ENCODE measurements around the gene SLMAP.
"Not testable (repeated sequence)": the region's sequence is repeated elsewhere in the genome, so short reads cannot be mapped to it uniquely, and the experiment has no call there.

The SLMAP gene

GRCh38 chr3:57837686-57838085, 81.6 kb downstream of the SLMAP start:
- no peak for DNase-seq

- no peak for DNase-seq
These were observed 82.5 kb downstream of the SLMAP start for GRCh38 chr3:57838627-57839026.

GRCh38 chr3:57840473-57840872, 84.4 kb downstream of the SLMAP start:
- DNase-seq = no peak

DNA sequence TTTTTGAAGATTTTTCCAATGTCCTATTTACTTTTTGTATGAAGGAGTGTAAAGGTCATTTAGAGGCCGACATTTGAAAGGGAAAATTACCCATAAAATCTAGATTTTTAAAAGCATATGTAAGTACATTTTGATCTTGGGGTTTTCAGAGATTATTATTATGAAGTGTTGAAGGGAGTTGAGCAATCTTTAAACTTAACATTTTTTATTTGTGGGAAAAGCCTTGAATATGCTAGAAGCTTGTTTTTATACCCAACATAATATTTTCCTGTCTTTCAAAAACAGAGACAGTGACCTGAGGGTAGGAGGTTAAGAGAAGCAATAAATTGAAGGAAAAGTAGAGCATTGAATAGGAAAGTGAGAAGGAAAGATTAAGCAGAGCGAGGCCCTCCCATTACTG, 85.7 kb downstream of the SLMAP start:
- no peak for DNase-seq

DNA sequence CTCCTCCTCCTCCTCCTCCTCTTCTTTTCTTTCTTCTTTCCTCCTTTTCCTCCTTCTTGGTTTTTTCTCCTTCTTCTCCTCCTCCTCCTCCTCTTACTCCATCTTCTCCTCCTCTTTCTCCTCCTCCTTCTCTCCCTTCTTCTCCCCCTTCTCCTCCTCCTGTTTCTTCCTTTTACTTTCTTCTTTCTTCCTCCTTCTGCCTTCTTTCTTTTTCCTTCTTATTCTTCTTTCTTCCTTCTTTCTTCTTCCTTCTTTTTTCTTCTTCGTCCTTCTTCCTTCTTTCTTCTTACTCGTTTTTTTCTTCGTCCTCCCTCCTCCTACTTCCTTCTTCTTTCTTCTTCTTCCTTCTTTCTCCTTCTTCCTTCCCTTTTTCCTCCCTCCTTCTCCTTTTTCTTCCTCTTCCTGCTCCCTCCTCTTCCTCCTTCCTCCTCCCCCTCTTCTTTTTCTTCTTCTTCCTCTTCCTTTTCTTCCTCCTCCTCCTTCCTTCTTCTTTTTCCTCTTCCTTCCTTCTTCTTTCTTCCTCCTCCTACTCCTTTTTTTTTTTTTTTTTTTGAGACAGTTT, 92.1 kb downstream of the SLMAP start:
- no peak for DNase-seq

- DNase-seq = no peak
These were observed 95.2 kb downstream of the SLMAP start for GRCh38 chr3:57851304-57851703.

DNA sequence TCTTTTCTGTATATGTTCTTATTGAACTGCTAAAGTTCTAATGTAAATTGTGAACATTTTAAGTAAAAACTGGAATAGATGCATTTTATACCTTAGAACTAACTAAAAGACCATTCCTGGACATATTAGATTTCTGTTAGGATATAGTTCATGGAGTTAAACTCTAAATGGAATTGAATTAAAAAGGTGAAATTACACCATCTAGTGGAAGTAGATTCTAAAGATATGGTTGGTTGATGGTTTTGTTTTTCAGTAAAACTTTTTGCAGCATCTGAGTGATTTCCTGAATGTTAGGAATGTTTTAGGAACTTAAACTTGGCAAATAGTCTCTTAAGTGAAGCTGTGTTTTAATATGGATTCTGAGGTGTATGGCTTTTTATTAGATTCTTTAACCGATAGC, 96.8 kb downstream of the SLMAP start:
- DNase-seq = no peak

DNA sequence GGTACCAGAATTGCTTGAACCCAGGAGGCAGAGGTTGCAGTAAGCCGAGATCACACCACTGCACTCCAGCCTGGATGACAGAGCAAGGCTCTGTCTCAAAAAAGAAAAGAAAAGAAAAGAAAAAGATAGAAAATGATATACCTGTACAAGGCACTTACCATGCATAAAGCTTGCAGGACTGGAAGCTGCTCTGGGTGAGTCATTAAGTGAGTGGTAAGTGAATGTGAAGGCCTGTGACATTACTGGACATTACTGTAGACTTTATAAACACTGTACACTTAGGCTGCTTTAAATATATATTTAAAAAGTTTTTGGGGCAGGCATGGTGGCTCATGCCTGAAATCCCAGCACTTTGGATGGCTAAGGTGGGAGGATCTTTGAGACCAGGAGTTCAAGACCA, 99.2 kb downstream of the SLMAP start:
- DNase-seq = no peak

DNA sequence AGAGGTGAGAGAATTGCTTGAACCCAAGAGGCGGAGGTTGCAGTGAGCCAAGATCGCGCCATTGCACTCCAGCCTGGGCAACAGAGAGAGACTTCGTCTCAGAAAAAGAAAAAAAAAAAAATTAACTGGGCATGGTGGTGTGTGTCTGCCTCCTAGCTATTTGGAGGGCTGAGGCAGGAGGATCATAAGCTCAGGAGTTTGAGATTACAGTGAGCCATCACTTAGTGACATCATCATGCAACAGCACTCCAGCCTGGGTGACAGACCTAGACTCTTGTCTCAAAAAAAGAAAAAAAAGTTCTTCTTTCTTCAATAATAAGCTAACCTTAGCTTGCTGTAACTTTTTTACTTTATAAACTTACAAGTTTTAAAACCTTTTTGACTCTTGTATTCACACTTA, 99.8 kb downstream of the SLMAP start:
- DNase-seq = no peak

- DNase-seq = no peak
These were observed 100.6 kb downstream of the SLMAP start for GRCh38 chr3:57856675-57857074.

- no peak for DNase-seq
These were observed 106.8 kb downstream of the SLMAP start for GRCh38 chr3:57862894-57863293.

DNA sequence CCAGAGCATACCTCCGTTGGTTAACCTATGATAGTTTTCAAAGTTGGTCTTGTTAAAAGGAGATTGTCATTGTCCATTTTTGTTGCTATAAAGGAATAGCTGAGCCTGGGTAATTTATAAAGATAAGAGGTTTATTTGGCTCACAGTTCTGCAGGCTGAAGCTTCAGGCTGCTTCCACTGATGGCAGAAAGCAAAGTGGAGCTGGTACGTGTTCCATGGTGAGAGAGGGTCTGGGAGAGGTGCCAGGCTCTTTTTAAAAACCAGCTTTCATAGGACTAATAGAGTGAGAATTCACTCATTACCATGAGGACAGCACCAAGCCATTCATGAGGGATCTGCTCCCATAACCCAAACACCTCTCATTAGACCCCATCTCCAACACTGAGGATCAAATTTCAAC, 107.3 kb downstream of the SLMAP start:
- DNase-seq = no peak

DNA sequence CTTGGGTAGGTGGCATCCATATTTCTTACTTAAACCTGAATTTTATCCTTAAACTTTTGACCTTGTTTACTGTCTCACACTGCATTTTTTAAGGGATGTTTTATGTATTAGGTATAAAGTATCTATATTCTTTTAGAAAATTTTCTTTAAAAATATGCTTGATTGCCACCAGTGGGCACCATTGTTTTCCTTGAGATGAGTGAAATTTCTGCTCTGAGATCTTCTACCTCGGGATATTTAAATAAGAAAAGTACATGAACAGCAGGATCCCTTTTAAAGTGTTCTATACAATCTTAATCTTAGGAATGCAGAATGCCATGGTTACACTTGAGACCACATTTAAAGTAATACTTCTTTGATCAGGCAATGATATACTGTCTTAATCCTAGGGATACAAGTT, 108.7 kb downstream of the SLMAP start:
- DNase-seq = no peak

GRCh38 chr3:57869110-57869509, 113.0 kb downstream of the SLMAP start:
- DNase-seq = not testable (repeated sequence)

- DNase-seq = no peak
These were observed 116.5 kb downstream of the SLMAP start for GRCh38 chr3:57872606-57873005.

DNA sequence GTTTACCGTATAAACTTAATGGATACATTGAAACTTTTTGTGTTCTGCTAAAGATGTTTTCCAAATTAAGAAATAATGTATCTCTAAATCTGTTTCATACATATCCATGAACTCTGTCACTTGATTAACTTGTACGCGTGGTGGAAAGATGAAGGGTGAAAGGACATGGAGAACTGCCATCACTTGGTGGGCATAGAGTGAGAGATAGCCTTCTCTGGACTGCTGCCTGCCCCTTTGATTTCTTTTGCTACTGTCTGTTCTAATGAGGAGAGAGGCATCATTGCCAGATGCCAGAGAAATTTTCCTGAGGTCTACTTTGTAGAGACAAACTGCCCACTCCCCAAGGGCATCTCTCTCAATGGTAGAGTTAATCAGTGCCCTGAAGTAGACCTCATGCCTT, 120.5 kb downstream of the SLMAP start:
- no peak for DNase-seq

DNA sequence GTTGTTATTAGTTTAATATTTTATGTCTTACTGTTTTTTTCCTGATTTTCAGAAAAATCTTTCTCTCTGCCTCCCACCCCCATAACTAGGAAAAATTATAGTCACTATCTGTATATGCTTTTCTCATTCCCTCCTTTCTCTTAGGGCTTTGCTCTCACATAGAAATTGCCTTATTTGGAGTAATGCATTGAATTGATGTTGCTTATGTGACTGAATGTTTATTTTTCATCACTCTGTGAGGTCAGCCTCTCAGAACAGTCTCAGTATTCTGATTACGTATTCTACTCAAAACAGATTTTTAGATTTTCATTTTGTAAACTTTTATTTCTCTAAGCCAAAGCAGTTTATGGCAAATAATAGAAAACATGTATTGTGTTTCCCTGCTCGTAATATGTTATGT, 121.0 kb downstream of the SLMAP start:
- no peak for DNase-seq

GRCh38 chr3:57884436-57884835, 128.3 kb downstream of the SLMAP start:
- DNase-seq = not testable (repeated sequence)

- DNase-seq = no peak
These were observed 133.7 kb downstream of the SLMAP start for GRCh38 chr3:57889807-57890206.

DNA sequence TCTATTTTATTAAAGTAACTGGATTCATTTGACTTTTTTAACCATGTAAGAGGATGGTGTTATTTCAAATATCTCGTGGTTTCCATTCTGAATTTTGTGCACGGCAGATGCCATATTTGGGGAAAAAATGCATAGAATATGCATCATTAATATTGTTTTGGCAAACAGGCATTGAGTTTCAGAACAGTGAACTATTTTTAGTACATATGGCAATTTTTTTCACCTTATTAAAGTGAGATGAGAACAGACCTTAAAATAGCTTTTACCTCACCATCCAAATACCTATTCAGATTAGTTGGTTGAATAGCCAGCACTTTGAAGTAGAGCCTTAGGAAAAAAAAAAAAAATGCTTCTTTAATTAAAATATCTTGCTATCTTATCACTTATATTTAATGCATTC, 134.8 kb downstream of the SLMAP start:
- no peak for DNase-seq

GRCh38 chr3:57892423-57892822, 136.3 kb downstream of the SLMAP start:
- DNase-seq = no peak

DNA sequence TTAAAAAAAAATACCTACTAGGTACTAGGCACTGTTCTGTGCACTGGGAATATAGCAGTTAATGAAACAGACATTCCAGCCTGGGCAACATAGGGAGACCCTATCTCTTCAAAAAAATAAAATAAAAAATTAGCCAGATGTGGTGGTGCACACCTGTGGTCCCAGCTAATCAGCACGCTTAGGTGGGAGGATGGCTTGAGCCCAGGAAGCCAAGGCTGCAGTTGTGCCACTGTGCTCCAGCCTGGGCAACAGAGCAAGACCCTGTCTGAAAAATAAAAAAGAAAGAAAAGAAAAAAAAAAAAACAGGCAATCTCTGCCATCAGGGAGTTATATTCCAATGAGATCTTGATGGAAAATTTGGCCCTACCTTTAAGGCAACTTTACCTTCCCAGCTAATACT, 137.0 kb downstream of the SLMAP start:
- no peak for DNase-seq

DNA sequence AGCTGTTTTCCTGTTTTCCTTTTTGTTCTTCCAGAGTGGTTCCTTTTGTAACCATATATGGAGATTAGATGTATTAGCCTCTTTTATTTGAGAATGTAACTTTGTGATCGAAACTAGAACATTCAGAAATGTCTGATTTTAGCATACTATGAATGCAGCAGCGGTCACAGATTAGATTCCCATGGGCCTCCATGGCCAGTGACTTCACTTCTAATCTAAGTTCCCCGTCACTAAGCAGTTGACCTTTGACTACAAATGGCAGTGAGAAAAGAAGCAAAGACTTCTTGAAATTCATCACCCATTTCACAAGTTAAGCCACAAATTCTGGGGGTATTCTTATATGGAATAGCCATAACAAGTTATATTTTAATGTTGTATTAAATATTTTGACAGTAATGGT, 137.6 kb downstream of the SLMAP start:
- DNase-seq = no peak

DNA sequence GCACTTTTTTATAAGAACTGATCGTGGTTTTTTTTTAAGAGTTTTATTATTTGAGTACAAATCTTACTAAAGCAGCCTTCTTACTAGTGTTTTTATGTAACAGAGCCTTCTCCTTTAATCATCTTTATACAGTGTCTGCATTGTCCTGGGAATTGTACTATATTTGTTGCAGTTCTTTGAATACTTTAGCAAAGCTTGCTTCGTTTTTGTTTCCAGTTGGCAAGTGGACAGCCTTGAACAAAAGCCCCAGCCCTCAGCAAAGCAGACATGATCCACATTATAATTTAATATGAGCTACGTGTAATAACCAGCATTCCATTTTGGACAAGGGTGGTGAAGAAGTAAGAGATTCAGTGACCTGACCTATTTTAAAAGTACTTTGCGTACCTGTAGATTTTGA, 139.9 kb downstream of the SLMAP start:
- DNase-seq = peak; percentile 49

DNA sequence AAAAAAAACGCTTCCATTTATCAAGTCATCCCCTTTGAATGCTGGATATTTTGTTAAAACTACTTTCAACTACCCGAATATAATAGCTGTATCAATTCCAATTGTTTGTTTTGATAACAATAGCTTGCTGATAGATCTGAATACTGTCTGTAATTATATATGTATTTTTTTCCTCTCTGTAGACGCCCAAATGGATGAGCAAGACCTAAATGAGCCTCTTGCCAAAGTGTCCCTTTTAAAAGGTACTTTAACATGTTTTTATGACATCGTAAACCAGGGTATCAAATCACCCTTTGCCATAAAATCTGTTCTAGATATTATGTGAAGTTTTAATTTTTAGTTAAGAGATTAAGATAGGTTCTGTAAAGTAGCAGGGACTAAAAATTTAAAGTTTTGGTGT, 140.6 kb downstream of the SLMAP start:
- no peak for DNase-seq

DNA sequence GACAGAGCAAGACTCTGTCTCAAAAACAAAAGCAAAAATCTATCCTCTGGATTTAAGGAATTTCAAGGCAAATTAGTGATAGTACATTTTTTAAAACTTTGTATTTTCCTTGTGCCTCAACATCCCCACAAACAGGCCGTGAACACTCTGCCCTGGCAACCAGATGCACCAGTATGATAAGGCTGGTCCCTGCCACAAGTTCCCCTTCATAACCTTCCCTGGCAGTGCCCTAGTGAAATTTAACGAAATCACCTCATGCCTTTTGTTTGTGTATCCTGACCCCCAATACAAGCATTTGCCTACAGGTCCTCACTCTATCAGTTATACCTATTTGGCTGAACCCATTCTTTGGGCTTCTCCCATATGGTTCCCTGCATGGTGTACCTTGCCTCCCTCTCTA, 144.7 kb downstream of the SLMAP start:
- no peak for DNase-seq

All from left hindlimb (tissue), 1 donor.